IMR-90 (cell line): ENCODE data around the gene RGMA. TPM values are rescaled to one million over a fixed set of nuclear protein-coding genes. Genes with fewer than 3 reads are reported as not detected.

Experiments used
- ATAC-seq: fragments of 200-7000 bp; cut with Tn5 transposase; 2 replicates; pipeline ENCODE4 v1.9.1; 2020; ENCODE audit warnings: low read depth, mild to moderate bottlenecking, moderate library complexity
- BruUV-seq: library from RNA; stranded (reverse); fragments of 400-500 nt; replicated peaks from 2 replicates; lab custom pipeline; 2021; lab: Mats Ljungman, UMichigan
- CTCF ChIA-PET: fragments of 300-600 bp; formaldehyde crosslinking; extraction: SDS; loops from one replicate; lab custom pipeline; 2021; ENCODE audit warnings: antibody characterized with exemption; lab: Yijun Ruan, JAX
- POLR2A ChIA-PET: fragments of 300-600 bp; sonication (Branson Sonifier 250); formaldehyde crosslinking; loops from one replicate; lab custom pipeline; 2022; ENCODE audit warnings: antibody characterized with exemption; ENCODE audit not compliant: unreplicated experiment; lab: Charles Lee
- DNase-seq: peaks from one replicate; pipeline ENCODE4 v3.0.0; 2013
- H2AFZ ChIP-seq: replicated peaks from 2 replicates; pipeline ENCODE3; 2013; ENCODE audit warnings: low read length, mild to moderate bottlenecking; ENCODE audit not compliant: poor library complexity
- H2AK5ac ChIP-seq: 2 replicates; pipeline ENCODE4 v1.6.1; 2013; ENCODE audit warnings: low read depth, low read length, inconsistent platforms
- H2AK9ac ChIP-seq: replicated peaks from 2 replicates; pipeline ENCODE3; 2013; ENCODE audit warnings: mild to moderate bottlenecking, low read depth, low read length, moderate library complexity; ENCODE audit not compliant: poor library complexity
- H2BK120ac ChIP-seq: 2 replicates; pipeline ENCODE4 v1.6.1; 2013; ENCODE audit warnings: low read depth, low read length, inconsistent platforms
- H2BK15ac ChIP-seq: 3 replicates; pipeline ENCODE4 v1.6.1; 2013; ENCODE audit warnings: low read depth, low read length, inconsistent platforms
- H2BK20ac ChIP-seq: 2 replicates; pipeline ENCODE4 v1.6.1; 2013; ENCODE audit warnings: low read depth, mild to moderate bottlenecking, inconsistent platforms, low read length, moderate library complexity
- H2BK5ac ChIP-seq: 2 replicates; pipeline ENCODE4 v1.6.1; 2013; ENCODE audit warnings: mild to moderate bottlenecking, low read depth, low read length, inconsistent platforms; ENCODE audit not compliant: poor library complexity, severe bottlenecking
- H3K14ac ChIP-seq: replicated peaks from 2 replicates; pipeline ENCODE4 v1.6.1; 2013; ENCODE audit warnings: low read depth, low read length, inconsistent platforms
- H3K18ac ChIP-seq: 2 replicates; pipeline ENCODE4 v1.6.1; 2013; ENCODE audit warnings: low read depth, low read length, control low read depth
- H3K23ac ChIP-seq: 2 replicates; pipeline ENCODE4 v1.6.1; 2013; ENCODE audit warnings: low read depth, low read length, inconsistent platforms
- H3K27ac ChIP-seq: 2 replicates; pipeline ENCODE4 v1.5.1; 2013; ENCODE audit warnings: mild to moderate bottlenecking, control low read depth, low read length; ENCODE audit not compliant: insufficient read depth
- H3K27me3 ChIP-seq: 2 replicates; pipeline ENCODE4 v1.6.1; 2013; ENCODE audit warnings: low read length; ENCODE audit not compliant: control insufficient read depth, insufficient read depth
- H3K36me3 ChIP-seq: 2 replicates; pipeline ENCODE4 v1.6.1; 2013; ENCODE audit warnings: low read length, mixed read lengths; ENCODE audit not compliant: control insufficient read depth, insufficient read depth
- H3K4ac ChIP-seq: 2 replicates; pipeline ENCODE4 v1.6.1; 2013; ENCODE audit warnings: low read depth, low read length, inconsistent platforms
- H3K4me1 ChIP-seq: 2 replicates; pipeline ENCODE4 v1.6.1; 2013; ENCODE audit warnings: low read length, mixed read lengths; ENCODE audit not compliant: control insufficient read depth, insufficient read depth
- H3K4me2 ChIP-seq: 2 replicates; pipeline ENCODE4 v1.6.1; 2013; ENCODE audit warnings: low read depth, mild to moderate bottlenecking, control low read depth, low read length, moderate library complexity
- H3K4me3 ChIP-seq: 2 replicates; pipeline ENCODE4 v1.5.1; 2013; ENCODE audit warnings: low read depth, mild to moderate bottlenecking, control low read depth, low read length, moderate library complexity; ENCODE audit not compliant: insufficient read depth
- H3K56ac ChIP-seq: 2 replicates; pipeline ENCODE4 v1.6.1; 2013; ENCODE audit warnings: low read length, inconsistent platforms; ENCODE audit not compliant: insufficient read depth; ENCODE audit errors: extremely low read depth
- H3K79me1 ChIP-seq, 2 experiments: 2 replicates each; pipeline ENCODE4 v1.6.1; 2013; ENCODE audit warnings: low read length in 2 of 2, inconsistent platforms in 1 of 2, low read depth in 1 of 2
- H3K9ac ChIP-seq: 2 replicates; pipeline ENCODE4 v1.6.1; 2013; ENCODE audit warnings: low read depth, low read length, control low read depth
- H3K9me1 ChIP-seq: 2 replicates; pipeline ENCODE4 v1.6.1; 2013; ENCODE audit warnings: low read length, inconsistent platforms; ENCODE audit not compliant: insufficient read depth
- H3K9me3 ChIP-seq: 2 replicates; pipeline ENCODE4 v1.6.1; 2013; ENCODE audit warnings: low read length; ENCODE audit not compliant: control insufficient read depth, insufficient read depth
- H4K20me1 ChIP-seq: 2 replicates; pipeline ENCODE4 v1.6.1; 2013; ENCODE audit warnings: low read length, inconsistent platforms; ENCODE audit not compliant: insufficient read depth
- H4K5ac ChIP-seq: 2 replicates; pipeline ENCODE4 v1.6.1; 2013; ENCODE audit warnings: mild to moderate bottlenecking, low read depth, low read length, control low read depth
- H4K8ac ChIP-seq, 2 experiments: 2 replicates each; pipeline ENCODE4 v1.6.1; 2013; ENCODE audit warnings: low read depth in 2 of 2, low read length in 2 of 2, control low read depth in 1 of 2, inconsistent platforms in 1 of 2
- H4K91ac ChIP-seq: 2 replicates; pipeline ENCODE4 v1.6.1; 2013; ENCODE audit warnings: low read depth, low read length, inconsistent platforms; ENCODE audit not compliant: insufficient read depth
- BHLHE40 ChIP-seq: fragments of 150-350 bp; IDR thresholded peaks from 2 replicates; pipeline ENCODE4 v1.6.1; 2016; ENCODE audit warnings: mild to moderate bottlenecking, low read depth, low read length
- CEBPB ChIP-seq: IDR thresholded peaks from 2 replicates; pipeline ENCODE4 v1.6.1; 2012; ENCODE audit warnings: low read depth, low read length, improper control_type of control experiment
- CTCF ChIP-seq: conservative IDR thresholded peaks from 2 replicates; pipeline ENCODE4 v1.5.1; 2012; ENCODE audit warnings: mild to moderate bottlenecking, low read depth, low read length, improper control_type of control experiment
- ELK1 ChIP-seq: fragments of 150-350 bp; IDR thresholded peaks from 2 replicates; pipeline ENCODE4 v1.6.1; 2016; ENCODE audit warnings: low read depth, mild to moderate bottlenecking, low read length, moderate library complexity, borderline replicate concordance
- FOS ChIP-seq: fragments of 150-350 bp; IDR thresholded peaks from 2 replicates; pipeline ENCODE4 v1.6.1; 2016; ENCODE audit warnings: low read depth, low read length
- MAFK ChIP-seq: IDR thresholded peaks from 2 replicates; pipeline ENCODE4 v1.6.1; 2012; ENCODE audit warnings: low read depth, low read length, improper control_type of control experiment
- MAZ ChIP-seq: IDR thresholded peaks from 2 replicates; pipeline ENCODE4 v1.6.1; 2012; ENCODE audit warnings: low read depth, mild to moderate bottlenecking, low read length, improper control_type of control experiment, moderate library complexity, borderline replicate concordance
- MXI1 ChIP-seq: IDR thresholded peaks from 2 replicates; pipeline ENCODE4 v1.6.1; 2012; ENCODE audit warnings: low read depth, mild to moderate bottlenecking, low read length, moderate library complexity, borderline replicate concordance
- POLR2A ChIP-seq: IDR thresholded peaks from 2 replicates; pipeline ENCODE4 v1.6.1; 2012; ENCODE audit warnings: mild to moderate bottlenecking, low read depth, low read length
- RAD21 ChIP-seq: IDR thresholded peaks from 2 replicates; pipeline ENCODE4 v1.6.1; 2012; ENCODE audit warnings: low read length, improper control_type of control experiment
- RFX5 ChIP-seq: IDR thresholded peaks from 2 replicates; pipeline ENCODE4 v1.8.0; 2012; ENCODE audit warnings: low read depth, mild to moderate bottlenecking, low read length, moderate library complexity
- SMC3 ChIP-seq: fragments of 150-350 bp; IDR thresholded peaks from 2 replicates; pipeline ENCODE4 v1.6.1; 2016; ENCODE audit warnings: low read depth, mild to moderate bottlenecking, antibody characterized with exemption, low read length, moderate library complexity
- USF2 ChIP-seq: fragments of 150-350 bp; IDR thresholded peaks from 2 replicates; pipeline ENCODE4 v1.6.1; 2017; ENCODE audit warnings: mild to moderate bottlenecking, antibody characterized with exemption, low read length, low read depth
- WGBS, 2 experiments: methylation state at CpG; one replicate each; pipeline versions ENCODE4 v1.1.5 to v1.1.7; 2013; ENCODE audit warnings: missing lambda C conversion rate in 2 of 2; ENCODE audit not compliant: insufficient read length in 1 of 2; ENCODE audit errors: extremely low coverage in 2 of 2; 5-methylcytosine and 5-hydroxymethylcytosine counted together
- dilution Hi-C: fragments of 300-500 bp; cut with HindIII; formaldehyde crosslinking; loops from one replicate; pipeline ENCODE4 v1.14.3; 2018; ENCODE audit warnings: low sequenced_read_pairs; ENCODE audit not compliant: unreplicated experiment
- in situ Hi-C: fragments of 300-500 bp; cut with MboI; formaldehyde crosslinking; loops from 3 replicates; pipeline ENCODE4 v1.14.3; 2019; ENCODE audit warnings: low sequenced_read_pairs, inconsistent platforms, mixed read lengths
- intact Hi-C: fragments of 100-400 bp; cut with micrococcal nuclease; formaldehyde crosslinking; loops from 2 replicates; pipeline ENCODE4 v1.10.0; 2022
- polyA plus RNA-seq, 3 experiments: library from polyadenylated mRNA; depleted of rRNA; stranded (reverse); fragments of >200 nt; gene quantifications; 2 replicates each; pipeline ENCODE4 v1.2.3, GENCODE V29; 2012; ENCODE audit warnings: low replicate concordance in 1 of 3
- total RNA-seq: library from RNA; depleted of rRNA; stranded (reverse); fragments of >200 nt; gene quantifications from 2 replicates; pipeline ENCODE4 v1.2.3, GENCODE V29; 2012

RGMA gene
- total and polyA plus RNA-seq, 2 of the 4 experiments (the other 2 are of a cell fraction), result 0.18 to 0.26 TPM

GRCh38 chr15:93118904-93119303 is 29.9 kb upstream of the RGMA start:
- no peak overlapping the region for H3K4me3 ChIP-seq
- no peak overlapping the region for H3K4me2 ChIP-seq
- H4K91ac ChIP-seq, result no peak overlapping the region
- H2AFZ ChIP-seq, result no peak overlapping the region
- ATAC-seq (no peak), DNase-seq (no peak)
- intact Hi-C loops (no loop called here), dilution Hi-C loops (no loop called here), in situ Hi-C loops (no loop called here)
- H3K18ac ChIP-seq, result no peak overlapping the region
- no peak overlapping the region for H3K27ac ChIP-seq
- no peak overlapping the region for H4K5ac ChIP-seq
- no peak overlapping the region for H3K23ac ChIP-seq
- no peaks in the 10 kb centered on the region for H3K79me1 ChIP-seq
- H3K9me3 ChIP-seq, result peaks cover 7% of the 10 kb centered on the region; the same call in 1 of the 2 replicates
- no peaks in the 10 kb centered on the region for H3K27me3 ChIP-seq
- H2BK20ac ChIP-seq, result no peak overlapping the region
- no peak overlapping the region for H3K9ac ChIP-seq
- no TSS peak for BruUV-seq
- H3K14ac ChIP-seq, result no peak overlapping the region
- TF ChIP-seq MAZ, result no peak
- no peak for TF ChIP-seq MAFK
- no peak for TF ChIP-seq FOS
- TF ChIP-seq ELK1, result no peak
- TF ChIP-seq SMC3, result no peak
- no peak for TF ChIP-seq MXI1
- no peak for TF ChIP-seq USF2
- TF ChIP-seq RFX5, result no peak
- no peak for TF ChIP-seq RAD21
- no peak for TF ChIP-seq CTCF
- TF ChIP-seq CEBPB, result no peak
- no peak for TF ChIP-seq BHLHE40
- no peak for TF ChIP-seq POLR2A
- no peak overlapping the region for H2AK5ac ChIP-seq
- H3K4me1 ChIP-seq, result no peaks in the 10 kb centered on the region
- no peak overlapping the region for H2BK5ac ChIP-seq
- POLR2A ChIA-PET, result no interaction called here
- no peak overlapping the region for H3K56ac ChIP-seq
- no peak overlapping the region for H2AK9ac ChIP-seq
- no peak overlapping the region for H2BK15ac ChIP-seq
- no peaks in the 10 kb centered on the region for H4K20me1 ChIP-seq
- no peaks in the 10 kb centered on the region for H3K9me1 ChIP-seq
- no peak overlapping the region for H4K8ac ChIP-seq
- CTCF ChIA-PET, result no interaction called here
- H3K4ac ChIP-seq, result no peak overlapping the region
- WGBS, 2 experiments, result no CpG with 5 or more reads among the region's 3 CpGs
- H2BK120ac ChIP-seq, result no peak overlapping the region
- no peaks in the 10 kb centered on the region for H3K36me3 ChIP-seq
